Glutamatergic neuron (in vitro differentiated cells): ENCODE results near the gene SPOCK3. TPM values are rescaled to one million over a fixed set of nuclear protein-coding genes. Genes with fewer than 3 reads are reported as not detected.

ENCODE experiments used
- DNase-seq: peaks from one replicate; pipeline ENCODE4 v3.0.0; 2022
- H3K27ac Mint-ChIP-seq: one replicate; pipeline ENCODE4 v1.8.0; 2020; ENCODE audit warnings: mild to moderate bottlenecking, mixed read lengths, inconsistent platforms; ENCODE audit not compliant: unreplicated experiment
- H3K27me3 Mint-ChIP-seq: one replicate; pipeline ENCODE4 v1.8.0; 2020; ENCODE audit warnings: mild to moderate bottlenecking, moderate library complexity, mixed read lengths, inconsistent platforms; ENCODE audit not compliant: unreplicated experiment
- H3K36me3 Mint-ChIP-seq: one replicate; pipeline ENCODE4 v1.8.0; 2020; ENCODE audit warnings: mild to moderate bottlenecking, mixed read lengths, inconsistent platforms; ENCODE audit not compliant: unreplicated experiment
- H3K4me1 Mint-ChIP-seq: one replicate; pipeline ENCODE4 v1.8.0; 2020; ENCODE audit warnings: mild to moderate bottlenecking, low read depth, mixed read lengths, inconsistent platforms; ENCODE audit not compliant: unreplicated experiment
- H3K4me3 Mint-ChIP-seq: one replicate; pipeline ENCODE4 v1.8.0; 2020; ENCODE audit warnings: mild to moderate bottlenecking, mixed read lengths, inconsistent platforms; ENCODE audit not compliant: unreplicated experiment
- H3K9me3 Mint-ChIP-seq: one replicate; pipeline ENCODE4 v1.8.0; 2020; ENCODE audit warnings: mild to moderate bottlenecking, moderate library complexity, mixed read lengths, inconsistent platforms; ENCODE audit not compliant: unreplicated experiment
- CTCF ChIP-seq: fragments of 200-600 bp; sonication (generic); IDR thresholded peaks from one replicate; pipeline ENCODE4 v1.5.0; 2021; ENCODE audit not compliant: partially characterized antibody, unreplicated experiment
- total RNA-seq: library from RNA; stranded (reverse); fragmentation: NEBNext Ultra II Directional; extraction: Animal tissue kit (Norgen Biotek cat#: 25700); gene quantifications from one replicate; pipeline ENCODE4 v1.2.1, GENCODE V29; 2021; ENCODE audit not compliant: unreplicated experiment

Gene SPOCK3
- total RNA-seq, 1 donor from 2014 or later: 26.8 TPM

GRCh38 chr4:166687828-166688227 lies 546.5 kb downstream of the SPOCK3 start:
- H3K27ac Mint-ChIP-seq: no peak overlapping the region
- H3K4me3 Mint-ChIP-seq: no peak overlapping the region
- H3K4me1 Mint-ChIP-seq: no peaks in the 10 kb centered on the region
- H3K27me3 Mint-ChIP-seq: no peaks in the 10 kb centered on the region
- TF ChIP-seq CTCF: no peak
- no peaks in the 10 kb centered on the region for H3K36me3 Mint-ChIP-seq
- no peaks in the 10 kb centered on the region for H3K9me3 Mint-ChIP-seq
- no peak for DNase-seq
